Activated T-cell treated with anti-CD3 and anti-CD28 coated beads for 48 hours (primary cell): ENCODE data around the gene OFD1.
A peak's percentile ranks its signal among the peaks of the same experiment; 100 is the strongest.

Experiments used
- DNase-seq: peaks from one replicate; pipeline ENCODE4 v3.0.0-alpha.2; 2020; ENCODE audit warnings: low read depth

The OFD1 gene, protein sequence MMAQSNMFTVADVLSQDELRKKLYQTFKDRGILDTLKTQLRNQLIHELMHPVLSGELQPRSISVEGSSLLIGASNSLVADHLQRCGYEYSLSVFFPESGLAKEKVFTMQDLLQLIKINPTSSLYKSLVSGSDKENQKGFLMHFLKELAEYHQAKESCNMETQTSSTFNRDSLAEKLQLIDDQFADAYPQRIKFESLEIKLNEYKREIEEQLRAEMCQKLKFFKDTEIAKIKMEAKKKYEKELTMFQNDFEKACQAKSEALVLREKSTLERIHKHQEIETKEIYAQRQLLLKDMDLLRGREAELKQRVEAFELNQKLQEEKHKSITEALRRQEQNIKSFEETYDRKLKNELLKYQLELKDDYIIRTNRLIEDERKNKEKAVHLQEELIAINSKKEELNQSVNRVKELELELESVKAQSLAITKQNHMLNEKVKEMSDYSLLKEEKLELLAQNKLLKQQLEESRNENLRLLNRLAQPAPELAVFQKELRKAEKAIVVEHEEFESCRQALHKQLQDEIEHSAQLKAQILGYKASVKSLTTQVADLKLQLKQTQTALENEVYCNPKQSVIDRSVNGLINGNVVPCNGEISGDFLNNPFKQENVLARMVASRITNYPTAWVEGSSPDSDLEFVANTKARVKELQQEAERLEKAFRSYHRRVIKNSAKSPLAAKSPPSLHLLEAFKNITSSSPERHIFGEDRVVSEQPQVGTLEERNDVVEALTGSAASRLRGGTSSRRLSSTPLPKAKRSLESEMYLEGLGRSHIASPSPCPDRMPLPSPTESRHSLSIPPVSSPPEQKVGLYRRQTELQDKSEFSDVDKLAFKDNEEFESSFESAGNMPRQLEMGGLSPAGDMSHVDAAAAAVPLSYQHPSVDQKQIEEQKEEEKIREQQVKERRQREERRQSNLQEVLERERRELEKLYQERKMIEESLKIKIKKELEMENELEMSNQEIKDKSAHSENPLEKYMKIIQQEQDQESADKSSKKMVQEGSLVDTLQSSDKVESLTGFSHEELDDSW

DNA sequence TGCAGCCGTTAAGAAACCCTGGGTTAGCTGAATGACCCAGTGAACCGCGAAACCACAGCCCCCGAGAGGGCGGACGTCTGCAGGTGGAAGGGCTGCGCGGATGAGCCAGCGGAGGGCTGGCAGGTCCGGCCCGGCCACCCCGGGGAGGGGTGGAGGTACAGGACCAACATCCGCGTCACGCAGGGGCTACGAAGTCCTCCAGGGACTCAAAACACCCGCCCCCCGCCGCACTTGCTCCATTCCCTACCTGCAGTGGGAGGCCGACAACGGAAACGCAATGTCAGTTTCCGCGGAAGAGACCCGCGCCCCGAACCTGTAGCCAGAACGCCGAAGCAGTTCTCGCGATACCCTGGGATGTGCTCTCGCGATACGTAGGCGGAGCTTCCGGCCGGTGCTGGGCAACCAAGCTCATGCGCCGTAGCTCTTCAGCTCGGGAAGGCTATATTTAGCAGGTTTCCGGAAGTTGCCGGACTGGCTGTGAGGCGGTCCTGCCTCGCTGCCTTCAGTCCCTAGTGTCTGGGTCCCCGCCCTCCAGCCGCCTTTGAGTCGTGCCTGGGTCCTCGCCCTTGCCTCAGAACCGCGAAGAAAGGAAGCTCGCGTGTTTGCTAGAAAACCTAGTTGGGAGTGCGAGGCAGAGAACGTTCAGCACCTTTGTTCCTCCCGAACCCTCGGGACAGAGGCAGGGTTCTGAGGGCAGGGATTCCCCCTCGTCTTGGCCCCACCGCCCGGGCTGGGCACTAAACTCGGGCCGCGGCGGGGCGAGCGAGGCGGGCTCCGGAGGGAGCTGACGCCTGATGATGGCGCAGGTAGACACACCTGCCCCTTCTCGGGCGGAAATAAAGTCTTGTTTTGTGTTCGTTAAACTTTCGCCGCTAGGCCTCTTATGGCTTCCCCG lies at the start of gene OFD1, which contains the start of gene TRAPPC2:
Gene OFD1 (plus strand): TSS at position 471 of the 895 bp plus-strand sequence. CDS start 324 bp downstream, at position 795.
Gene TRAPPC2 (minus strand): TSS at position 343 of the 895 bp plus-strand sequence. CDS start 14,657 bp downstream, outside the sequence.
- peak; percentile 83 for DNase-seq

DNA sequence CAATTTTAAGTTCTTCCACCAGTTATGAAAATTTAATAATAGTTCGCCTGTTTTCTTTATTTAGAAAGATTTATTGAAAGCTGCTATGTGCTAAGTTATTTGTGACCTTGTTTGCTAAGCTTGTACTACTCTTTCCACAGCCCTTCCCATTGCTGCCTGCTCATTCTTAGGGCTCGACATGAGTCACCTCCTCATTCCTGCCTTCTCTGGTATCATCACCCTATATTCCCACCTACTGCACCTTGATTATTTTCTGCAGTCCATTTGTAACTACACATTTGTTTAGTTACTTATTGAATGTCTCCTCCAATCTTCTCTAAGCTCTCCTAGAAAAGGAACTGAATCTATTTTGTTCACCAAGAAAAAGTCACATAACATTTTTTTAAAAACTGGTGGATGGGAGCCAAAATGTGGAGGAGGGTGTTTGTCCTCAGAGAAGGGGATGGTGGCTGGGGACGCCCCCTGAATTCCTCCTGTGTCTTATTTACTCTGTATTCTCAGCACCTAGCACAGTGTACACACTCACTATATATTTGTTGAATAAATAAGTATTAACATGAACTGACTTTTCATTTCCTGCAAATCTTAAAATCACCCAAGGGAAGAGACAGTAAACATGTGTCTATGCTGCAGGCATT lies 49.3 kb upstream of the OFD1 start:
- no peak for DNase-seq

DNA sequence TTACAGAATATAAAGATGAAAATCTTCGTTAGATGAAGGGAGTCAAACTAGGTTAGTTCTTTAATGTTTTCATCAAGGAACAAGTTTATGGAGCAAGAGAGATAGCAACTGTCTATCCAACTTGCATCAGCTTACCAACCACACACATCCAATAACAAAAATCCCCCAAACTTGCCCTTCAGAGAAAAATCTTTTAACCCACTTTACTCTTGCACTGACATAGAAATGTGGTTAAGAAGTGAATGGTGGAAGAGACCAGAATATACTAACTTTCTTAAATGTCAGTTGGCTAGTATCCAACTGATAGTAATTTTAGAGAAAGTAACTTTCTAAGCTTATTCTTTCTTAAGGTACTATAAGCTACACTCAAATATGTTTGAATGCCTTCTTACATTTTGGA lies 47.3 kb upstream of the OFD1 start:
- no peak for DNase-seq

DNA sequence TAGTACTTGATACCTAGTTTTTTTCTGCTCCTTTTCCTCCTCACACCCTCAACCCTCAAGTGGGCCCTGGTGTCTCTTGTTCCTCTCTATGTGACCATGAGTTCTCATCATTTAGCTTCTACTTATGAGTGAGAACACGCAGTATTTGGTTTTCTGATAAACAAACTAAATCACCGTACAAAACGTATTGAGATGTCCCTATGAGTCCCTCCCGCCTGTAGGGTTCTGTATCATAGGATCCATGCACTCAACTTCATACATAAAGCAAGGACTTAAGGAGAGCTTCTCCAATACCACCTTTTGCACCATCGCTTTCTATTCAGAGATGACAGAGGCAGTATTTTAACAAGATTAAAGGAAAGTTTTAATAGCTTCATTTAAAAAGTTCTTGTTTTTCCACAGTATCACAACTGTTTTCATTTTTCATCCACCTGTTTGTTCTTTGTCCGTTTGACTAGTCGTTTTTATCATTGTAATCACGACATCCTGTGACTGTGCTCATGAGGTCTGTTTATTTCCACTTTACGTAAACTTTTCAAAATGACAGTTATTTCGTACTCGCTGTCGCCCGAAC lies 46.1 kb upstream of the OFD1 start:
- no peak for DNase-seq

DNA sequence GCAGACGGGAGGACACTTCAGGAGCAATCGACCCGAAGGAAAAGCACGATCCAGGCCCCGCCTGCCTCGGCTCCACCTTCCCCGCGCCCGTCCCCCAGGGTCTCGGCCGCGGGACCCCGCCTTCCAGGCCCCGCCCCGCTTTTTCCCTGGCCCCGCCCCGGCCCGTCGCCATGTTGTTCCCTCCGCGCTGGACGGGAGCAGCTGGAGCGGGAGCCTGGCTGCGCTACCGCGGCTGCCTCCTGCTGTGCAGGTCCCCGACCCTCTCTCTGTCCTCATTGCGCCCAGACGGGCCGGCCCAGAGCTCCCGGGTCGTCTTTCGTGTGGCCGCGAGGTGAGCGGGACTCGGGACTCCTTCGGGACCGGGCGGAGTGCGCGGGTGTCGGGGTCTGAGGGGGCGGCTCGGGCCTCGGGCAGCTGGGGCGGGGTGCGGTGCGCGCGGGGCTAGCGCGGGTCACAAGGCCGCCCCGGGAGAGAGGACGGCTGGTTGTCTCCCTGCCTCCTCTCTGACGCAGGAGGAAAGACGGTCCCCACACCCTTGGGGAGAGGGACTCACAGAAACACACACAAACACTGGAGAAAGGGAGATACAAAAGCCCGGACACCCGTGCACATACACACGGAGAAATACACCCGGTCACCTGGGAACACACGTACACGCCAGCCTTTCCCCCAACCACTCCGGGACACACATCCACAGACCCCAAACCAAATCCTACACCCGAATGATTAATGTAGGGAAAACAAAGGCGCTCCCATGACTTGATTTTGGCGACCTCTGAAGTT lies 45.4 kb upstream of the OFD1 start, which contains the start of gene RAB9A:
Gene RAB9A (plus strand): TSS at position 171 of the 783 bp plus-strand sequence. CDS start 19,619 bp downstream, outside the sequence.
- peak; percentile 81 for DNase-seq

DNA sequence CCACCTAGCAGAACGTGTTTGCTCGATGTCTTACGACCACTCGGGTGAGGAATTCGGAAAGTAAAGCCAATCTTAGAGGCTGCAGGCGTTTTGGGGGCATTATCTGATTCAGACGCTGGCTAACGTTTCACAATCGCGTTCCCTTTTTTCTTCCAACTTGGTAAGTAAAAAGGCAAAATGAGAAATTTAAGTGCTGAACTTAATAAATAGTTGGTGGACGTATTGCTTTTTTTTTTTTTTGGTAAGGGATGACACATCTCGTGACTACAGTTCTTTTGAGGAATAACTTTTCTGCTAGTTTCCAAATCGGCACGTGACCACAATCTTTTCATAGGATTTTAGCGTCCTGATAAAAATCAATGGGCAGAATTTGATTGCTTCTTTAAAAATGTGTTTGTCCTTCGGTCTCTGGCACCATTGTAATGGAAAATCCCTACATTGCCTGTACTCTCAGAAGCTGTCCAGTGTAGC lies 44.8 kb upstream of the OFD1 start:
- DNase-seq: no peak

DNA sequence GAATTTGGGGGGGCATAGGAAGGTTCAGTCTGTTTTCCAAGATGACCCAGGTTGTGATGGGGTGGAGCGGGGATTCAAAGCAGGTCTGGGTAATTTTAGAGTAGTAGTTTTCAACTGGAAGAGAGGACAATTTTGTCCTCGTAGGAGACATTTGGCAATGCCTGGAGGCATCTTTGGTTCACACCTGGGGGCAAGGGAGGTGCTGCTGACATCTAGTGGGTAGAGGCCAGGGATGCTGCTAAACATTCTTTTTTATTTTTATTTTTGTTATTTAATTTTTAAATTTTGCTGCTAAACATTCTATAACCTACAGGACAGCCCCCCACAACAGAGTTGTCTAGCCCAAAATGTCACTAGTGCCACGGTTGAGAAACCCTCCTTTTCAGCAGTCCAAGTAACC lies 43.7 kb upstream of the OFD1 start:
- no peak for DNase-seq

DNA sequence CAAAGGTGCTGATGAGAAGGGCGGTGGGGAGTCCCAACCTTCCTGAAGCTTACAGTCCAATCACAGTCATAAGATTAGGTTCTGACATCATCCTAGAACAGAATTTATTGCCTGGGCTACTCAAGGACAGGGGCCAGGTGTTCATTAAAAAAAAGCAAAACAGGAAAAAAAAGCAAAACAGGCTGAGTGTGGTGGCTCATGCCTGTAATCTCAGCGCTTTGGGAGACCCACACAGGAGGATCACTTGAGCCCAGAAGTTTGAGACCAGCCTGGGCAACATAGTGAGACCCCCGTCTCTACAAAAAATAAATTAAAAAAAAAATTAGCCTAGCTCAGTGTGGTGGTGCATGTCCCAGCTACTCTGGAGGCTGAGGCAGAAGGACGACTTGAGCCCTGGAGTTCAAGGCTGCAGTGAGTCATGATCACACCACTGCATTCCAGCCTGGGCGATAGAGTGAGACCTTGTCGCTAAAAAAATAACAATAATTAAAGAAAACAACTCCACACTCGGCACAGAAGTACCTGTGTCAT lies 42.6 kb upstream of the OFD1 start:
- DNase-seq: no peak

DNA sequence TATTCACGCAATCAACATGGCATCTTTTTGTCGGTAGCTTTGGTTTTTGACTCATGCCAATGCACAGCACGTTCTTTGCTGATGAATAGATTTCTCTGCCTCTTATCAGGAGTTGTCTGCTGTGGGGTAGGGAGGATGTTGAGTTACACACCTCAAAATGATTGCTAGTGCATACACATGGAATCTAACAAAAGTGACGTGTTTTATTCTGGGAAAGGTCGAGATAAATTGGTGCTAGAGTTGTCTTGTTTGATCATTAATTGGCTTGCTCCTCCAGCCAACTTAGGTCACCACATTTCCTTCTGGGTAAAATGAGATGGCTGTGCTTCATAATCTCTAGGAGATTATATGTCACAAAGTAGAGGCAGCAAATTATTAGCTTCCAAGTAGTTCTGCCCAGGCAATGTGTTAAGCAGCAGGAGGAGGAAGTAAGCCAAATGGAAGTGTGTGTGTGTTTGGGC lies 41.7 kb upstream of the OFD1 start:
- no peak for DNase-seq

DNA sequence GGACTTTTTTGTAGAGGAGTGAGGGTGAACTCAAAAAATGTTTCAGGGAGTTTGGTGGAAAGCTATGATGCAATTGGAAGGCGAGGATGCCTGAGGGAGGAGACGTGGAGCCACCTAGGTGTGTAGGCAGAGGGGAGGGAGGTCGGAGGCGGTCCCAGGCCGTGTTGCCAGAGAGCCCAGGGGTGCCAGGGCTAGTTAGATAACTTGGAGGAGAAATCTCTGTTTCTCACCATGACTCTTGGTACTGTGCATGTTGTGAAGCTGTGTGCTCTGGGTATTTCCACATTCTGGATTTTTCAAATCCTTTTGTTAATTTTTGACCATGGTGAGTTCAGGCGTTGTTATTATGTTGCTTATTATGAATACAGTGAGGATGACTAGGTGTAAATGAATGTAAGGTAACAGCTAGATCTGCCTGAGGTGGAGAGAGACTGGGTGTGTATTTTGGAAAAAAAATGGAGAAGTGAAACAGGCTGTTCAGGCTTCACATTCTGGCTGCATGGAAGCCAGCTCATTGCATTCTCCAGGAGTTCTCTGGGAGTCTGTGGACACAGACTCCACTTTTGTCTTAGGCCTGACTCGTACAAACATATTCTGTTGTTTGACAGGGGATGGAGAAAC lies 41.1 kb upstream of the OFD1 start:
- no peak for DNase-seq

DNA sequence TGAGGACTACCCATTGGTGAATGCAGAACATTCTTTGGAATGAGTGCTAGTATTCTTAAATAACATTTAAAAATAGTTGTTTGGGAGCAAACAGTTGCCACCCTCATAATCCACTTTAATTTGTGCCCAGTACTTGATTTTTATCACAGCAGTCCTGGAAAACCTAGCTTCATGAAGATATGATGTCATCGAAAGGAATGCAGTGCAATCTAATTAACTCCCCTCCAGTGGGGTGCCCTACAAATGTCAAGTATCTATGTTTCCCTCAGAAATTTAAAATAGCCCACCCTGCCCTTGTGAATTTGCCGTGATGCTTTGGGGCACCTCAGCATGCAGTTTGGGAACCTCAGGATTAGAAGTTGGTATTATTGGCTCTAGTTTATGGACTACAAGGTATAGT lies 40.2 kb upstream of the OFD1 start:
- no peak for DNase-seq

DNA sequence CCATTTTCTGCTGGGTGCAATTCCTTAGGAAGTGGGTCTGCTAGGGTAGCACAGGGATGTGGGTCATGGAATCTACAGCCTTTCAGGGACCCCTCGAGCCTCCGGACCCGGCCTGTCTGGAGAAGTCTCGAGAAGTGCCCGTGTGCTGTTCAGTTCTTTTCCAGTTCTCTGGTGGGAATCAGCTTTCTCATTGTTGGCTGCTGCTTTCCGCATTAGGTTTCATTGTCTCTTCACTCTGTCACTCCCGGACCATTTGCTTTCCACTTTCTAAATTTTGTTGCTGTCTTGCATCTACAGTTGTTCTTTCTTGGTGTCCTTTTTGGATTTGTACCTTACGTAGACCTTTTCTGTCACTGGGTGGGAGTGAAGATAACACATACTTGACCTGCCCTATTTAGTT lies 39.6 kb upstream of the OFD1 start:
- DNase-seq: no peak

DNA sequence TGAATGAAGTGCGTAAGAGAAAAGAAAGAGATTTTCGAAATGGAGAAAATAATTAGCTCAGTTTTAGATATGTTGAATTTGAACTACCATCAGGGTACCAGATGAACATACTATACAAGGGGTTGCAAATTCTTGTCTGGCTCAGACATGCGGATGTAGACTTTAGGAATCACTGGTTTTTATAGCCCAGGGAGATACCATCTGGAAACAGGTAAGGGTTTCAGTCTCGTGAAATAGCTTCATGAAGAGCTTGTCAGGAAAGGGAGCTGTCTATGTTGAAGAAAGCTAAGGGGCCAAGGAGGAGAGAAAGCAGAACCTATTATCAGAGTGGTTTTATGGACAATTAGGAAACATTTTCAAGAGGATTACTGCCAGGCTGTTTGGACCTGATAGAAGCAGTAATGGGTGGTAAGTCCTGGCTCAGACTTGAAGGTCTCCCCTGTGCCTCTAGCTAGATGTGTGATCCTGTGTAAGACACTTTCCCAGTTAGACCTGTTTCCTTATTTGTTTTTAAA lies 38.9 kb upstream of the OFD1 start:
- DNase-seq: no peak

DNA sequence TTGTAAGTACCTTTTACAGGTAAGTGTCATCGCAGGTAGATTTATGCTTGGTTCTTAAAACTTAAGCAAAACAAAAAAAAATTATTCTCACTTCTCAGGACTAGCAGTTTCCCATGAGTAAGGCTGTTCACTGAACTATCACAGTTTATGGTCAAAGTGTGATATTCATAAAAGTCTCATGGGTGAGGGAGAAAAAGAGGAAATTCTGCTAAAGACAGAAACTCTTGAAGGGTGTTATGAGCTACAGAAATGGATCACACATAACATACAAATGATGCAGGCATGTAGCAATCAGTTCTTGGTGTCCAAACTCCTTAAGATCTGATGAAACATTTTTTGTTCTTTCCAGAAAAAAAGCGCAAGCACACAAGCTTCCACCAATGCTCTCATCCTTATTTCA lies 37.1 kb upstream of the OFD1 start:
- no peak for DNase-seq

DNA sequence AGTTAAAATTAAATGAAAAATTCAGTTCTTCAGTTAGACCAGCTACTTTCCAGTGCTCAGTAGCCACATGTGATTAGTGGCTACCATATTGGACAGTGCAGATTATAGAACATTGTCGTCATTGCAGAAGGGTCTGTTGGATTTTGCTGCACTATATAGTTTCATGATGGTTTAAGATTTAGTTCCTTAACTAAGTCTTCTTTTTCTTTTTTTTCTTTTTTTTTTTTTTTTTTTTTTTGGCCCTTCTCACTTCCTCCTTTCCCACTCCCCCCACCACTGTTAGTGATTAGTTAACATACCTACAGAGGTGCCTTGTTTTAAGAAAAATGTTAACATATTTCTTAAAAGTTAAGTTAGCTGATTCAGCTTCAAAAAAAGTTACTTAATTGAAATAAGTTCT lies 36.6 kb upstream of the OFD1 start:
- no peak for DNase-seq

DNA sequence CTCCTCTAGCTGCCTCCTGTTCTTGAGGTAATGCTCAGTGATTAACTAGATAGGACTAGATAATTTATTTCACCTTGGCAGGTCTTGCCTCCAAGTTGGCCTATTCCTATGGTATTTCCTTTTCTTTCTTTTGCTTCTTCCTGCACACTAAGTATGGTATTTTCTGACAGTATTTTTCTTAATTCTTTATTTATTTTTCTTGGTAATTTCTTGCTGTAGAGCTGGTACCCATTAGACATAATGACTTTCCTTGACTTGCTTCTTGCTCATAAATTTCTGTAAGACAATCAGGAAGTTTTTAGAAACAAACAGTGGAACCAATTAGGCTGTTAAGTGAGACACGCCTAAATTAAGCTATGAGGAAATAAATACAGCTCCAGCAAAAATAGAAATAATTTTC lies 36.1 kb upstream of the OFD1 start:
- no peak for DNase-seq

DNA sequence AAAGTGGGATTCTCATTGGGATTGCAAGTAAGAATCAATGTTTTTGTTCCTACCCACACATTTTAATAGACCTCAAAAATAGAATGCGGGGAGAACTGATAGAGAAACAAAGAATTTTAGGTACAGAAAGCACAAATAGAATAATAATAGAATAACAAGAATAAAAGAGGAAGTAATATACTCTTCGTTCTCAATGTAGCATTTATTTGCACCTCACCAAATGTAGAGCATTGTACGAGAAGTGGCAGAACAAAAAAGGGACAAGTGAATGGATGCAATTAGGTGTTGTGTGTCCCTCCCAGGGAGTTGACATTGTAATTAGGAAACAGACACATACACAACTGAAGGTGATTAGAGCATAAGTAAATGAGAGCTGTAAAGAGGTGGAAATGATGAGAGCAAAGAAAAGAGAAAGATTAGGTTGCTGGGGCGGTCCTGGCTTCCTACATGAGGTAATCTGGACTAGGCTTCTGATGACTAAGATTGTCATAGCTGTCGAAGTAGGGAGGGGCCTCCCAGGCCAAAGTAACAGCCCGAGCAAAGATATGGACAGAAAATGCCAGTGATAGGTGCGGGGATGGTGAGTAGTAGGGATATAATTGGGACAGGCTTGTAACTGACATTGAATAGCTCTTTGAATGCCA lies 35.2 kb upstream of the OFD1 start:
- DNase-seq: no peak

DNA sequence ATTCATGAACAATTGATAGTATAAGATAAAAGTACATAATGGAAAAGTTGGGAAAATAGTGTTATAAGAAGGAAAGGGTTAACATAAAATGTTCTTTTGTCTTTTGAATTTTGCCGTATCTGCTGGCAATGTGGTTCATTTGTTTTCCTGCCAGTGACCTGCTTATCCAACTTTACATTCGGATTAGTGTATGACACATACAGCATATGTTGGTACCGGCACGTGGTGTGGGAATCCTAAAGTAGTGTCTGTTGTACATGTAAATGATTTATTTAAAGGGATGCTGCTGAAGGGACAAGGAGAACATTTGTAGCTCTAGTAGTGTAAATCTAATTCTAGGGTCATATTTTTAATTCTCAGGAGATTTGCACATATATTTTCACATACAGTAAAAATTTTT lies 34.2 kb upstream of the OFD1 start:
- no peak for DNase-seq
